Mesenchymal stem cell (in vitro differentiated cells and primary cell): ENCODE measurements around the gene H1-8.
A peak's percentile ranks its signal among the peaks of the same experiment; 100 is the strongest.

Experiments
- DNase-seq: peaks from one replicate; pipeline ENCODE4 v3.0.0-alpha.2; 2013
- H2AFZ ChIP-seq: one replicate; pipeline ENCODE4 v1.6.1; 2013; ENCODE audit warnings: low read depth, mild to moderate bottlenecking, control low read depth, inconsistent platforms, low read length, moderate library complexity
- H2AK5ac ChIP-seq: 2 replicates; pipeline ENCODE4 v1.6.1; 2013; ENCODE audit warnings: low read length, moderate library complexity, mild to moderate bottlenecking, inconsistent platforms; ENCODE audit not compliant: severe bottlenecking
- H2BK120ac ChIP-seq: one replicate; pipeline ENCODE4 v1.6.1; 2013; ENCODE audit warnings: low read depth, mild to moderate bottlenecking, inconsistent platforms, low read length, moderate library complexity
- H2BK12ac ChIP-seq, 2 experiments: one replicate each; pipeline ENCODE4 v1.6.1; 2013; ENCODE audit warnings: inconsistent platforms in 2 of 2, low read length in 2 of 2, mild to moderate bottlenecking in 2 of 2, moderate library complexity in 2 of 2, control low read depth in 1 of 2
- H2BK15ac ChIP-seq: one replicate; pipeline ENCODE4 v1.6.1; 2013; ENCODE audit warnings: mild to moderate bottlenecking, low read depth, inconsistent platforms; ENCODE audit not compliant: poor library complexity, severe bottlenecking
- H2BK5ac ChIP-seq: 2 replicates; pipeline ENCODE4 v1.6.1; 2013; ENCODE audit warnings: low read depth, mild to moderate bottlenecking, low read length, control low read depth, inconsistent platforms; ENCODE audit not compliant: poor library complexity, severe bottlenecking
- H3K14ac ChIP-seq, 2 experiments: one replicate each; pipeline ENCODE4 v1.6.1; 2013; ENCODE audit warnings: inconsistent platforms in 2 of 2, low read length in 2 of 2, control low read depth in 1 of 2, mild to moderate bottlenecking in 1 of 2, moderate library complexity in 1 of 2
- H3K18ac ChIP-seq, 2 experiments: one replicate each; pipeline ENCODE4 v1.6.1; 2013; ENCODE audit warnings: inconsistent platforms in 2 of 2, low read length in 2 of 2, control low read depth in 1 of 2, low read depth in 1 of 2, mild to moderate bottlenecking in 1 of 2
- H3K23ac ChIP-seq, 2 experiments: one replicate each; pipeline ENCODE4 v1.6.1; 2013; ENCODE audit warnings: inconsistent platforms in 2 of 2, low read length in 2 of 2, mild to moderate bottlenecking in 2 of 2, moderate library complexity in 2 of 2, control low read depth in 1 of 2
- H3K27ac ChIP-seq: 2 replicates; pipeline ENCODE4 v1.5.1; 2013; ENCODE audit warnings: mild to moderate bottlenecking, moderate library complexity, low read length, control low read depth, inconsistent platforms; ENCODE audit not compliant: poor library complexity, severe bottlenecking
- H3K27me3 ChIP-seq, 2 experiments: 2 replicates each; pipeline versions ENCODE4 v1.6.1 to v1.7.0; 2013; ENCODE audit warnings: low read length in 2 of 2, mild to moderate bottlenecking in 2 of 2, moderate library complexity in 2 of 2, control low read depth in 1 of 2, inconsistent platforms in 1 of 2; ENCODE audit not compliant: control insufficient read depth in 1 of 2, insufficient read depth in 1 of 2
- H3K36me3 ChIP-seq, 2 experiments: 2 replicates each; pipeline versions ENCODE4 v1.6.1 to v1.7.0; 2013; ENCODE audit warnings: low read length in 2 of 2, control low read depth in 1 of 2, inconsistent platforms in 1 of 2, low read depth in 1 of 2, mild to moderate bottlenecking in 1 of 2; ENCODE audit not compliant: insufficient read depth in 2 of 2, control insufficient read depth in 1 of 2
- H3K4ac ChIP-seq, 2 experiments: one replicate each; pipeline ENCODE4 v1.6.1; 2013; ENCODE audit warnings: inconsistent platforms in 2 of 2, low read length in 2 of 2, mild to moderate bottlenecking in 2 of 2, moderate library complexity in 2 of 2, control low read depth in 1 of 2, low read depth in 1 of 2
- H3K4me1 ChIP-seq: 2 replicates; pipeline ENCODE4 v1.6.1; 2013; ENCODE audit warnings: low read depth, low read length, control low read depth; ENCODE audit not compliant: control insufficient read depth, insufficient read depth
- H3K4me2 ChIP-seq: 2 replicates; pipeline ENCODE4 v1.6.1; 2013; ENCODE audit warnings: low read length, mild to moderate bottlenecking, inconsistent platforms; ENCODE audit not compliant: poor library complexity, severe bottlenecking
- H3K4me3 ChIP-seq, 2 experiments: 2 replicates each; pipeline versions ENCODE4 v1.5.1 to v1.7.0; 2013; ENCODE audit warnings: low read length in 2 of 2, mild to moderate bottlenecking in 2 of 2, control low read depth in 1 of 2, low read depth in 1 of 2; ENCODE audit not compliant: insufficient read depth in 1 of 2
- H3K79me1 ChIP-seq: replicated peaks from 2 replicates; pipeline ENCODE4 v1.6.1; 2013; ENCODE audit warnings: mild to moderate bottlenecking, control low read depth, low read length, inconsistent platforms; ENCODE audit not compliant: poor library complexity, severe bottlenecking
- H3K9ac ChIP-seq: 2 replicates; pipeline ENCODE4 v1.7.0; 2013; ENCODE audit warnings: mild to moderate bottlenecking, low read length, moderate library complexity
- H3K9me3 ChIP-seq: 2 replicates; pipeline ENCODE4 v1.7.0; 2013; ENCODE audit warnings: mild to moderate bottlenecking, low read length; ENCODE audit not compliant: control insufficient read depth
- H4K8ac ChIP-seq: one replicate; pipeline ENCODE4 v1.6.1; 2013; ENCODE audit warnings: inconsistent platforms, mild to moderate bottlenecking, low read length, moderate library complexity
- H4K91ac ChIP-seq: one replicate; pipeline ENCODE4 v1.6.1; 2013; ENCODE audit warnings: mild to moderate bottlenecking, low read length, inconsistent platforms
- WGBS: methylation state at CpG from one replicate; pipeline ENCODE4 v1.1.7; 2013; ENCODE audit warnings: mixed read lengths; 5-methylcytosine and 5-hydroxymethylcytosine counted together

Gene H1-8

DNA sequence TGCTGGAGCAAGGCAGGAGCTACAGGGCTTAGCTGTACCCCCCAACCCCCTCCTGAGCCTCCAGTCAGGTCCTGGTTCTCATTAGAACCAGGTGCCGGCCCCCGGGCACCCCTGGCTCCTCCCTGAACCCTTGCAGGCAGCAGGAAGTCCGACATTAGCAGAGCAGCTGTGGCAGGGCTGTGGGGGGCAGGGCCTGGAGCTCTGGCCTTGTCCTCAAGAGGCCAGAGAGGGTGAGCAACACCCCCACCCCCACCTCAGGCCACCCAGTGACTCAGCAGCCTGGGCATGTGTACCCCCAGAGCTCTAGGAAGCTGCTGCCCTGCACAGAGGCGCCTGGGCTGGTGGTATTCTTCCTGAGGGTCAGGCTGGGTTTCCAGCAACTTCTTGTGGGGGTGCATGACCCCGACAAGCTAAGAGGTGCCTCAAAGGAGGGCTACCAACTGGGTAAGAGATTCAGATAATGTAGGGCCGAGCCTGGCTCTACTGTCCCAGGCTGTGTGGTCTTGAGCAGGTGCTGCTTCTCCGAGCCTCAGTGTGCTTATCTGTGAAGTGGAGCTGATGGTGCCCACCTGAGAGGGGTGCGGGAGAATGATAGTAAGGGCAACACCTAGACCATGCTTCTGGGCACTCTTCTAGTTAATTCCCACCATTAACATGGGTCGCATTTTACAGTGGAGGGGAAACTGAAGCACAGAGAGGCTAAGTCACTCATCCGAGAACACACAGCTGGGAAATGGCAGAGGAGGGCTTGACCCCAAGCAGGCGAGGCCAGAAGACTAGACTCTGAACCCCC lies 16.0 kb downstream of the H1-8 start:
- H4K8ac ChIP-seq, result peak overlapping the region; percentile 96
- peaks cover 4% of the 10 kb centered on the region for H3K79me1 ChIP-seq
- peak overlapping the region; percentile 85 for H2BK120ac ChIP-seq
- H3K23ac ChIP-seq, result peak overlapping the region in 1 of 2 experiments; percentile 38
- peak overlapping the region; percentile 96 for H4K91ac ChIP-seq
- peak overlapping the region; percentile 65 for H3K27ac ChIP-seq
- peak overlapping the region; percentile 25 for H3K4me2 ChIP-seq
- peaks cover 69% of the 10 kb centered on the region for H3K4me1 ChIP-seq
- H2BK15ac ChIP-seq, result peak overlapping the region; percentile 88
- peak overlapping the region; percentile 93 for H2AK5ac ChIP-seq
- peak overlapping the region in 1 of 2 experiments; percentile 87 for H3K14ac ChIP-seq
- 53% methylated on average over 11 of the region's 11 CpGs for WGBS
- H3K36me3 ChIP-seq, result peaks cover 70 to 77% of the 10 kb centered on the region in 2 experiments
- H3K18ac ChIP-seq, result peak overlapping the region; percentile 94 to 95
- H3K4ac ChIP-seq, result peak overlapping the region; percentile 90 to 93
- peak overlapping the region; percentile 93 to 94 for H2BK12ac ChIP-seq
- no peak overlapping the region for H2BK5ac ChIP-seq
- no peak overlapping the region for H2AFZ ChIP-seq
- H3K4me3 ChIP-seq, result no peak overlapping the region
- peak overlapping the region; percentile 29 for H3K9ac ChIP-seq
- no peaks in the 10 kb centered on the region for H3K9me3 ChIP-seq
- H3K27me3 ChIP-seq, result no peaks in the 10 kb centered on the region
- peak; percentile 87 for DNase-seq

DNA sequence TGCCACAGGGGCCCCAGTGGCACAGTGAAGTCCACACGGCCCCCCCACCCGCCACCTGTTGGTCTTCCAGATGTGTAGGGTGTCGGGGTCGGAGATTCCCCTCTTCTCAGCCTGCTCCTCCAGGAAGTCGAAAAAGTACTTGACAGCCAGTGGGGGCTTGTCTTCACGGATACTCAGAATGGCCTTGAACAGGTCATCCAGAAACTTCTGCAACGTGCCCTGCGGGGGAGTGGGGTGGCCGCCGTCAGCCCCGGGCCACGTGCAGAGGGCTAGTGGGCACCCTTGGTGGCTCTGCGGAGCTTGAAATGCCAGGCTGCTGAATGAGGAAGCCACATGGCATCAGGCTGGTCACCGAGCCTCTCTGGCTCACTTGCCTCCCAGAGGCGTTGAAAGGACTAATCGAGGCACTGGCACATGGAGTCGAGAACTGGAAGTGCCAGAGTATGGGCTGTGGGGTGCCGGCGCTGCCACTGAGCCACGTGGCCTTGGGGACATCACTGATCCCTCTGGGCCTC lies 16.6 kb downstream of the H1-8 start:
- 91% methylated on average over 20 of the region's 20 CpGs for WGBS
- peaks cover 66% of the 10 kb centered on the region for H3K4me1 ChIP-seq

DNA sequence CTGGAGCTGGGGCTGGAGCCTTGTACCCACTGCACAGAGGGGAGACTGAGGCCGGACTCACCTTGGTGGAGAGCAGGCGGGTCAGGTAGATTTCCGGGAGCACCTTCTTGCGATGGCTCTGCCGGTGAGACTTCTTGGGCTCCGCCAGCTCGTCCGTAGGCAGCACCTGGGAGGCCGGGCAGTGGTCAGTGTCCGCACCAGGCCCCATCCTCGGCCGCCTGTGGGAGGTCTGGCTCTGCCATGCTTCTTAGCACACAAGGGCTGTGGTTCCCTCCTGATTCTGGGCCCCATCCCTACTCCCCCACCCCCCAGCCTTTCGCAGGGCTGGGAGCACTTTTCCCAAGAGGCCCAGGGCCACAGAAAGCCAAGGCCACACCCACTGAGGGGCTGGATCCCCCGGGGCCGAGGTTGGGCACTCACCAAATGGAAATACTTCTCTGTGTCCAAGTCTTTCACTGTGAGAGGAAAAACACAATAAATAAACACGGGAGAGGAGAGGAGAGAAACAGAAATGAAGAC lies 17.4 kb downstream of the H1-8 start:
- H3K9me3 ChIP-seq, result no peaks in the 10 kb centered on the region
- H2BK12ac ChIP-seq, result peak overlapping the region; percentile 87 to 93
- H3K9ac ChIP-seq, result peak overlapping the region; percentile 71
- peaks cover 4% of the 10 kb centered on the region for H3K79me1 ChIP-seq
- no peak overlapping the region for H2AFZ ChIP-seq
- H2BK120ac ChIP-seq, result peak overlapping the region; percentile 80
- H3K27ac ChIP-seq, result peak overlapping the region; percentile 79
- peak overlapping the region; percentile 89 to 95 for H3K18ac ChIP-seq
- H3K4me1 ChIP-seq, result peaks cover 64% of the 10 kb centered on the region
- peak overlapping the region in 1 of 2 experiments; percentile 71 for H3K14ac ChIP-seq
- peak overlapping the region; percentile 45 for H3K4me2 ChIP-seq
- WGBS, result 63% methylated on average over 16 of the region's 16 CpGs
- H4K91ac ChIP-seq, result peak overlapping the region; percentile 94
- peaks cover 67 to 83% of the 10 kb centered on the region in 2 experiments for H3K36me3 ChIP-seq
- peak overlapping the region in 1 of 2 experiments; percentile 50 for H3K4me3 ChIP-seq
- H3K4ac ChIP-seq, result peak overlapping the region; percentile 75 to 93
- H2BK15ac ChIP-seq, result peak overlapping the region; percentile 66
- peak overlapping the region in 1 of 2 experiments; percentile 46 for H3K23ac ChIP-seq
- peak overlapping the region; percentile 36 for H2BK5ac ChIP-seq
- peak overlapping the region; percentile 93 for H4K8ac ChIP-seq
- peak overlapping the region; percentile 45 for H2AK5ac ChIP-seq
- H3K27me3 ChIP-seq, result no peaks in the 10 kb centered on the region
- peak; percentile 77 for DNase-seq

More for the DNA sequence above, 16.6 kb downstream of the H1-8 start:
- DNase-seq, result no peak
- Histone ChIP-seq H3K4me3 (peak overlapping the region in 1 of 2 experiments; percentile 50), H2BK120ac (peak overlapping the region; percentile 80), H2AFZ (no peak overlapping the region), H2BK5ac (no peak overlapping the region), H4K91ac (peak overlapping the region; percentile 94), H3K79me1 (peaks cover 4% of the 10 kb centered on the region), H3K14ac (peak overlapping the region in 1 of 2 experiments; percentile 30), H2BK12ac (peak overlapping the region; percentile 87 to 93), H3K23ac (no peak overlapping the region), H3K27ac (peak overlapping the region; percentile 79), H3K36me3 (peaks cover 64 to 80% of the 10 kb centered on the region in 2 experiments), H3K4me2 (no peak overlapping the region), H2AK5ac (peak overlapping the region; percentile 45), H3K27me3 (no peaks in the 10 kb centered on the region), H3K18ac (peak overlapping the region; percentile 89 to 95), H4K8ac (peak overlapping the region; percentile 93), H2BK15ac (peak overlapping the region; percentile 88), H3K4ac (peak overlapping the region; percentile 76 to 93), H3K9me3 (no peaks in the 10 kb centered on the region), H3K9ac (peak overlapping the region; percentile 71)
